HG02943 (cell line): ENCODE data around the gene RPTOR.

ENCODE experiments used
- ATAC-seq: cut with Tn5 transposase; IDR thresholded peaks from one replicate; pipeline ENCODE4 v1.9.1; 2021; ENCODE audit warnings: mild to moderate bottlenecking, low read depth, moderate library complexity; ENCODE audit not compliant: unreplicated experiment

The RPTOR gene

GRCh38 chr17:81015136-81015535 is 470.5 kb downstream of the RPTOR start:
- ATAC-seq: no peak
